Astrocyte of the spinal cord (primary cell): ENCODE measurements around the gene ARHGAP22.

Experiments used
- DNase-seq: peaks from one replicate; pipeline ENCODE4 v3.0.0; 2011; ENCODE audit warnings: low read depth, low spot score
- H3K4me3 ChIP-seq: 2 replicates; pipeline ENCODE4 v1.5.1; 2011; ENCODE audit warnings: low read depth, mild to moderate bottlenecking, low read length, moderate library complexity
- in situ Hi-C: cut with HindIII; loops from 2 replicates; pipeline ENCODE4 v1.10.0; 2017; ENCODE audit warnings: low sequenced_read_pairs
- TF ChIP-seq, protein P1 (sequence below): IDR thresholded peaks from 2 replicates; pipeline ENCODE4 v1.5.1; 2012; ENCODE audit warnings: low read depth, mild to moderate bottlenecking, low read length, inconsistent platforms

The ARHGAP22 gene

GRCh38 chr10:48451969-48452878 lies 152.6 kb downstream of the ARHGAP22 start:
- no peak for DNase-seq
- H3K4me3 ChIP-seq = no peak overlapping the region
- in situ Hi-C loops = no loop called here
- TF ChIP-seq, protein P1, sequence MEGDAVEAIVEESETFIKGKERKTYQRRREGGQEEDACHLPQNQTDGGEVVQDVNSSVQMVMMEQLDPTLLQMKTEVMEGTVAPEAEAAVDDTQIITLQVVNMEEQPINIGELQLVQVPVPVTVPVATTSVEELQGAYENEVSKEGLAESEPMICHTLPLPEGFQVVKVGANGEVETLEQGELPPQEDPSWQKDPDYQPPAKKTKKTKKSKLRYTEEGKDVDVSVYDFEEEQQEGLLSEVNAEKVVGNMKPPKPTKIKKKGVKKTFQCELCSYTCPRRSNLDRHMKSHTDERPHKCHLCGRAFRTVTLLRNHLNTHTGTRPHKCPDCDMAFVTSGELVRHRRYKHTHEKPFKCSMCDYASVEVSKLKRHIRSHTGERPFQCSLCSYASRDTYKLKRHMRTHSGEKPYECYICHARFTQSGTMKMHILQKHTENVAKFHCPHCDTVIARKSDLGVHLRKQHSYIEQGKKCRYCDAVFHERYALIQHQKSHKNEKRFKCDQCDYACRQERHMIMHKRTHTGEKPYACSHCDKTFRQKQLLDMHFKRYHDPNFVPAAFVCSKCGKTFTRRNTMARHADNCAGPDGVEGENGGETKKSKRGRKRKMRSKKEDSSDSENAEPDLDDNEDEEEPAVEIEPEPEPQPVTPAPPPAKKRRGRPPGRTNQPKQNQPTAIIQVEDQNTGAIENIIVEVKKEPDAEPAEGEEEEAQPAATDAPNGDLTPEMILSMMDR = no peak

DNA sequence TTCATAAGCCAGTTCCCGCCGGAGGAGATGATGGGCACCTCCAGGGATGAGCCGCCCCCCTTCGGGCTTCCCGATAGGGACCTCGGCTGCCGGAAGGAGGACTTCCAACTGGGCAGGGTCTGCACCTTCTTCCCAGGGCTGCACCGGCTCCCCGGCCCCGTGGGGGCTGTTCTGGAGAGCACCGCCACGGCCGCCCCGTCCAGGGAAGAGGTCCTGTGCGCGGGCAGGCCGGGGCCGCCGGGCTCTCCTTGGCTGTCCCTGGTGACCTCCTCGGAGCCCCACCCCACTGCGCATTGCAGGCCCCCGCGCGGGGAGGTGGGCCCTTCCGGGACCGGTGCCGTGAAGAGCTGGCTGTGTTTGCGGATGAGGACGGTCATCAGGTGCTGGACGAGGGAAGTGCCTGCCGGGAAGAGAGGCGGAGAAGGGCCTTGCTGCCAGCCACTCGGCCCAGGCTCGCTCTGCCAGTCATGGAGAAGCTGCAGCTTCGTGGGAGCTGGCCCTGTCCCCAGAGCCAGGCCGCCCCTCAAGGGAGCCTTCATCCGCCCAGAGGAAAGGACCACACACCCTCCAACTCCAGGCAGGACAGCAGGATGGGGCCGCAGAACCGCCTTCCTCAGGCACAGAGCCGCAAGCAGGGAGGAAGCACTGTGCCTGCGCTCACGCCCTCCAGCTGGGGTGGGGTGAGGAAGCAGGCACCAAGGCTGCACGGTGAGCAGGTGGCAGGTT lies 154.0 kb downstream of the ARHGAP22 start:
- in situ Hi-C loops = no loop called here
- DNase-seq = no peak

GRCh38 chr10:48450233-48450740 lies 154.6 kb downstream of the ARHGAP22 start:
- in situ Hi-C loops = no loop called here
- TF ChIP-seq, protein P1 = no peak
- no peak for DNase-seq
- H3K4me3 ChIP-seq = no peak overlapping the region

More for the DNA sequence above, 154.0 kb downstream of the ARHGAP22 start:
- no peak overlapping the region for H3K4me3 ChIP-seq
- TF ChIP-seq, protein P1 = no peak

GRCh38 chr10:48449501-48450232 lies 155.2 kb downstream of the ARHGAP22 start:
- TF ChIP-seq, protein P1 = no peak
- in situ Hi-C loops = no loop called here
- no peak for DNase-seq
- H3K4me3 ChIP-seq = no peak overlapping the region

DNA sequence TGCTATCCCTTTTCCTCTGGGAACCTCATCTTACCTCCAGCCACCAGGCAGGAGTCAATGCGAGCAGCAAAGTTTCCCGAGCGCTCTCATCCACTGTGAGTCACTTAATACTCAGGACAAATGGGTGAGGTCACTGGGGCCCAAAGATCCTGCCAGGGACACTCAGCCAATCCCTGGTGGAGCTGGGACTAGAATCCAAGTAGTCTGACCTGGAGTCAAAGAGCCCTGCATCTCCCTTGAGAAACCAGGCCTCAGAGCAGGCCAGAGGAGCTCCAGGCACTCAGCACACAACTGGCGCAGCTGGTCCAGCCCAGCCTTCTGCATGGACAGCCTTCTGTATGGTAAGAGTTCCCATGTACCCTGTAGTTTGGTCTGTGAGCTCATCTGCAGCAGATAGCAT lies 156.1 kb downstream of the ARHGAP22 start:
- peak; percentile 52 for DNase-seq
- TF ChIP-seq, protein P1 = no peak
- in situ Hi-C loops = no loop called here
- H3K4me3 ChIP-seq = no peak overlapping the region
